HG03039 (cell line): ENCODE results near the gene ISCU.
"Not testable (repeated sequence)": the region's sequence is repeated elsewhere in the genome, so short reads cannot be mapped to it uniquely, and the experiment has no call there.

Experiments used
- ATAC-seq: cut with Tn5 transposase; IDR thresholded peaks from one replicate; pipeline ENCODE4 v1.9.1; 2021; ENCODE audit warnings: mild to moderate bottlenecking, moderate library complexity; ENCODE audit not compliant: unreplicated experiment

ISCU gene

GRCh38 chr12:108586306-108586705 lies 23.9 kb downstream of the ISCU start:
- no peak for ATAC-seq

GRCh38 chr12:108587826-108588225 lies 25.4 kb downstream of the ISCU start:
- ATAC-seq: no peak

GRCh38 chr12:108589028-108589839 lies 26.8 kb downstream of the ISCU start:
- ATAC-seq: no peak

- ATAC-seq: no peak
These were observed 27.4 kb downstream of the ISCU start for GRCh38 chr12:108589840-108590229.

GRCh38 chr12:108590463-108590862 lies 28.1 kb downstream of the ISCU start:
- ATAC-seq: not testable (repeated sequence)

- ATAC-seq: no peak
These were observed 29.0 kb downstream of the ISCU start for GRCh38 chr12:108591267-108591980.

- no peak for ATAC-seq
These were observed 29.9 kb downstream of the ISCU start for GRCh38 chr12:108592033-108592909.

- no peak for ATAC-seq
These were observed 32.0 kb downstream of the ISCU start for GRCh38 chr12:108594323-108594903.

- ATAC-seq: no peak
These were observed 32.7 kb downstream of the ISCU start for GRCh38 chr12:108594960-108595710.

GRCh38 chr12:108595711-108596647 lies 33.6 kb downstream of the ISCU start:
- no peak for ATAC-seq

- ATAC-seq: no peak
These were observed 34.6 kb downstream of the ISCU start for GRCh38 chr12:108596854-108597558.

GRCh38 chr12:108597559-108598471 lies 35.4 kb downstream of the ISCU start, which contains the start of gene TMEM119:
Gene TMEM119, minus strand, starts transcription at chr12:108598084. Its CDS starts 5,701 bp downstream, at chr12:108592383.
- ATAC-seq: no peak

- no peak for ATAC-seq
These were observed 36.3 kb downstream of the ISCU start for GRCh38 chr12:108598553-108599250.

- ATAC-seq: no peak
These were observed 37.1 kb downstream of the ISCU start for GRCh38 chr12:108599541-108599940.

- no peak for ATAC-seq
These were observed 37.7 kb downstream of the ISCU start for GRCh38 chr12:108599948-108600701.

GRCh38 chr12:108600702-108601007 lies 38.3 kb downstream of the ISCU start:
- ATAC-seq: no peak
